Testis (tissue), 3 donors: ENCODE data around the gene MAD2L1BP. TPM values are rescaled to one million over a fixed set of nuclear protein-coding genes. Genes with fewer than 3 reads are reported as not detected.

Source experiments
- DNase-seq: peaks from one replicate; pipeline ENCODE4 v3.0.0-alpha.2; 2019
- H3K27ac ChIP-seq, 2 donors: fragments of 200-600 bp; sonication (generic); one replicate each; pipeline ENCODE4 v1.5.1; 2019
- H3K27me3 ChIP-seq: fragments of 200-600 bp; sonication (generic); one replicate; pipeline ENCODE4 v1.5.1; 2019
- H3K36me3 ChIP-seq: fragments of 200-600 bp; sonication (generic); one replicate; pipeline ENCODE4 v1.5.1; 2017; ENCODE audit warnings: low read depth; ENCODE audit errors: missing control alignments
- H3K4me1 ChIP-seq: fragments of 200-600 bp; sonication (generic); one replicate; pipeline ENCODE4 v1.5.1; 2019
- H3K4me3 ChIP-seq, 2 donors: fragments of 200-600 bp; sonication (generic); one replicate each; pipeline ENCODE4 v1.5.1; 2017 to 2019
- H3K9me3 ChIP-seq: fragments of 200-600 bp; sonication (generic); one replicate; pipeline ENCODE4 v1.5.1; 2017
- POLR2A ChIP-seq: fragments of 450-650 bp; IDR thresholded peaks from one replicate; pipeline ENCODE4 v1.6.1; 2017; ENCODE audit warnings: antibody characterized with exemption, mild to moderate bottlenecking, moderate library complexity
- WGBS, 2 donors: methylation state at CpG; one replicate each; pipeline ENCODE4 v1.1.5; 2018; 5-methylcytosine and 5-hydroxymethylcytosine counted together
- intact Hi-C: fragments of 100-400 bp; cut with DNase I; formaldehyde crosslinking; loops from one replicate; pipeline ENCODE4 v1.15.1; 2023; ENCODE audit warnings: low total_unique reads
- polyA plus RNA-seq: library from polyadenylated mRNA; stranded (reverse); fragments of 350-450 nt; fragmentation: Illumina TruSeq; extraction: RNeasy Lipid Tissue Mini Kit (QIAGEN cat#74804); gene quantifications from one replicate; pipeline ENCODE4 v1.2.3, GENCODE V29; 2014; ENCODE audit warnings: low read depth, low replicate concordance; ENCODE audit not compliant: insufficient read depth
- total RNA-seq, 2 donors: library from RNA; depleted of rRNA; stranded (reverse); fragments of >200 nt; gene quantifications; one replicate each; pipeline ENCODE4 v1.2.3, GENCODE V29; 2016
- TF ChIP-seq, protein P1 (sequence below), 3 experiments: fragments of 450-650 bp in 2 of 3; fragments of 200-600 bp in 1 of 3; sonication (generic) in 1 of 3; IDR thresholded peaks; one replicate each; pipeline ENCODE4 v1.5.1; 2016 to 2019; ENCODE audit warnings: antibody characterized with exemption in 3 of 3, mild to moderate bottlenecking in 2 of 3, moderate library complexity in 1 of 3

The MAD2L1BP gene
- total and polyA plus RNA-seq, 3 donors from 2014 or later = 38.3 to 42.4 (median 40.5) TPM

DNA sequence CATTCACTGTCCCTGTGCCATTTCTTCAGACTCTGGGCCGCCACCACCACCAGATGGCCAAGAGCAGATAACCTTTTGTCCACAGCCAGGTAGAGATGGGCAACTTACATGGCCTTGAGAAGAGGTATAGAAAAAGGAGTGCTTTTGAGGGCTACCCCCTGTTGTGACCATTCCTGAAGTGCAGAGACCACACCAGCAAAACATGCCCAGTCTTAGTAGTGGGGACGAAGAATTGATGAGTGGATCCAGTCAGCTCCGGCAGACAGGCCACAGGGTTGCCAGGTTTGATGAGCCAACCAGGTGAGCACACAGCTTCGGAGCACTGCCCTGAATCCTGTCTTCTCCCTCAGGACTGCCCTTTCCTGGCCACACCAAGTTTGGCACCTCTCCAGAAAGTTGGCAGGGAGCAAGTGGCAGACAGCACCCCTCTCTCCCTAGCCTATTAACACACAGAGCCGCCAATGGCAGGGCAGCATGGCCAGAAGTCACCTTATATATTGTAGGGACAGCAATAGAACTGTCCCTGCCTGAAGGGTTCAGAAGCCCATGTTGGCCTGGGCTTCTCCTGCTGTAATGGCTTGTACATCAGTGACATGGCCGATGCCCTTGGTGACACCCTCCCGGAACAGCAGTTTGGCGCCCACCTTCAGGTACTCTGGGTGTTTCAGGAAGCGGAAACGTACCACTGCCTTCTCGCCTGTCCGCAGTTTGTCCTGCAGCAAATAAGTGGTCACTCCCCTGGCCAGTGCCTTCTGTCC is 14.4 kb upstream of the MAD2L1BP start:
- Histone ChIP-seq H3K9me3 (no peaks in the 10 kb centered on the region), H3K27me3 (no peaks in the 10 kb centered on the region), H3K4me1 (no peaks in the 10 kb centered on the region), H3K36me3 (no peaks in the 10 kb centered on the region), H3K4me3 (no peak overlapping the region), H3K27ac (no peak overlapping the region)
- no peak for TF ChIP-seq POLR2A
- TF ChIP-seq, protein P1, sequence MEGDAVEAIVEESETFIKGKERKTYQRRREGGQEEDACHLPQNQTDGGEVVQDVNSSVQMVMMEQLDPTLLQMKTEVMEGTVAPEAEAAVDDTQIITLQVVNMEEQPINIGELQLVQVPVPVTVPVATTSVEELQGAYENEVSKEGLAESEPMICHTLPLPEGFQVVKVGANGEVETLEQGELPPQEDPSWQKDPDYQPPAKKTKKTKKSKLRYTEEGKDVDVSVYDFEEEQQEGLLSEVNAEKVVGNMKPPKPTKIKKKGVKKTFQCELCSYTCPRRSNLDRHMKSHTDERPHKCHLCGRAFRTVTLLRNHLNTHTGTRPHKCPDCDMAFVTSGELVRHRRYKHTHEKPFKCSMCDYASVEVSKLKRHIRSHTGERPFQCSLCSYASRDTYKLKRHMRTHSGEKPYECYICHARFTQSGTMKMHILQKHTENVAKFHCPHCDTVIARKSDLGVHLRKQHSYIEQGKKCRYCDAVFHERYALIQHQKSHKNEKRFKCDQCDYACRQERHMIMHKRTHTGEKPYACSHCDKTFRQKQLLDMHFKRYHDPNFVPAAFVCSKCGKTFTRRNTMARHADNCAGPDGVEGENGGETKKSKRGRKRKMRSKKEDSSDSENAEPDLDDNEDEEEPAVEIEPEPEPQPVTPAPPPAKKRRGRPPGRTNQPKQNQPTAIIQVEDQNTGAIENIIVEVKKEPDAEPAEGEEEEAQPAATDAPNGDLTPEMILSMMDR (IDR thresholded peaks at IDR 0.05) = no peak
- DNase-seq = peak; percentile 12
- 96 to 98% methylated on average over 8 to 12 of the region's 12 CpGs for WGBS, 2 donors
- intact Hi-C loops = no loop called here

DNA sequence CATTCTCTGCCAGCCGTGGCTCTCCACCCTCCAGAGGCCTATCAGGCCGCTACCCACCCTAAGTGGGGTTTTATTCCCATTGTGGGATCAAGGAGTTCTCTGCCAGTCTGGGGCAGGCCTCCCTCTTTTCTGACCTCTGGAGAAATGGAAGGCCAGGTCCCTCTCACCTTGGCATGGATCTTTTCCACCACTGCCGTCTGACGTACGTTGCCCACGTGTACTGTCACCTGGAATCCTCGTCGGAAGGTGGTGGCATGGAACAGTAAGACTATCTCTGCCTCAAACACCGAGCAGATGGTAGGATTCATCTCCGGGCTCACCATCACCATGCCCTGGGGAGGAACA is 13.8 kb upstream of the MAD2L1BP start:
- intact Hi-C loops = no loop called here
- Histone ChIP-seq H3K9me3 (no peaks in the 10 kb centered on the region), H3K4me3 (no peak overlapping the region), H3K4me1 (peaks cover 1% of the 10 kb centered on the region), H3K27ac (no peak overlapping the region), H3K27me3 (no peaks in the 10 kb centered on the region), H3K36me3 (no peaks in the 10 kb centered on the region)
- DNase-seq = no peak
- WGBS, 2 donors = 87 to 93% methylated on average over 10 of the region's 10 CpGs
- TF ChIP-seq POLR2A = no peak
- TF ChIP-seq, protein P1 (IDR thresholded peaks at IDR 0.05) = no peak

DNA sequence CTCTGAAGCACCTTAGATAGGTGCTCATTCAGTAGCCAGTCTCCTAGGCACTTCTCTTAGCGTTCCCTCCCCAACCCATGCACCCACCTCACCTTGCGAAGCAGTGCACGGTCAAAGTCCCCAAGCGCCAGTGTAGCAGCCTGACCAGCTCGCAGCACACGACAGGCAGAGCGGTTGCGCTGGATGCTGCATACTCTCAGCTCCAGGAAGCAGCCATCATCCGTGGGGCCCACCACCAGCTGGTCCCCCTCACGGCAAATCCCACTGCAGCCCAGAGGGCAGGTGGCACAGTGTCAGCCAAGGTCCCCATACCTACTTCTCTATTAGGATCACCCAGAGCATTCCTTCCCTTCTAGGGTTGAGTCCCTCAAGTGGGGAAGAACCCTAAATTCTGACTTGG is 13.1 kb upstream of the MAD2L1BP start:
- Histone ChIP-seq H3K27me3 (no peaks in the 10 kb centered on the region), H3K27ac (no peak overlapping the region), H3K36me3 (no peaks in the 10 kb centered on the region), H3K4me3 (no peak overlapping the region), H3K4me1 (peaks cover 9% of the 10 kb centered on the region), H3K9me3 (no peaks in the 10 kb centered on the region)
- TF ChIP-seq, protein P1 (IDR thresholded peaks at IDR 0.05) = no peak
- no peak for TF ChIP-seq POLR2A
- 91 to 94% methylated on average over 9 to 10 of the region's 10 CpGs for WGBS, 2 donors
- intact Hi-C loops = no loop called here
- DNase-seq = peak; percentile 7

DNA sequence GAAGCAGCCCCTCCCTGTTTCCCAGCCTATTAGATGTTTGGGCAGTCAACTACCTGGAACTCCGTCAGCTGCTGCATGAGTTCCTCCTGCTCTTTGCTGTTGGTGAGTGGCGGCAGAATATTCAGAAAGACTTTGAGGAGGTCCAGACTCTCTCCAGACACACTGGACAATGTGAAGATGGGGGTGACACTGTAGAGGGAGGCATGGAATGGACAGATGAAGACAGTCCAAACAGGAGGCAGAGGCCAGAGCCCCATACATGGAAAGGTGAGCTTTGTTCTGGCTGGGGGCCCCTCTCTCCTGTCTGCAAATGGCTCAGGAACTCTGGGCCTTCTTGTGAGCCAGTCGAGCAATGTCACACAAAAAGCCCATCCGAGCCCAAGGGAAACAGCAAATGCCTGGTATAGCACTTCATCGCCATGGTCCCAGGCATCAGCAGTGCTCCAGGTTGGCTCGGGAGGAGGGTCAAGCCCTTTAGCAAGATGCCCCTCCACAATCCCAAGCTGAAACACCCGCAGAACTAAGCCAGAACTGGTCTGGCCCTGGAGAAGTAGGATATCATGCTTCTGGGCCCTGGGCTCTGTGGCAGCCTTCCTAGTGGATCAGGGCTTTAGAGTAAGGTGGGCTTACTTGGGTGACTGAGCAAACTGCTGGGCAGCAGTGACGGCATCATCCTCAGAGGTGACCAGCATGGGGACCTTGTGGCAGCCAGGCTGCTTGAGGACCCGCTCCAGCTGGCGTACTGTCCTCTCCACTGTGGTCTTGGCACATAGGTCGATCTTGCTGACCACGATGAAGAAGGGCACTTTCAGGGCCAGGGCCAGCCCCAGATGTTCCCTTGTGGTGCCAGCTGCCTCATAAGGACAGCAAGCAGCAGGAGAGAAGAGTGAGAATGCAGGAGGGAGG is 11.5 kb upstream of the MAD2L1BP start:
- H3K36me3 ChIP-seq = no peaks in the 10 kb centered on the region
- no peak for TF ChIP-seq POLR2A
- TF ChIP-seq, protein P1 (IDR thresholded peaks at IDR 0.05) = no peak
- no peak overlapping the region for H3K4me3 ChIP-seq
- no peak overlapping the region for H3K27ac ChIP-seq
- H3K4me1 ChIP-seq = peaks cover 14% of the 10 kb centered on the region
- H3K9me3 ChIP-seq = no peaks in the 10 kb centered on the region
- H3K27me3 ChIP-seq = no peaks in the 10 kb centered on the region
- peak; percentile 12 for DNase-seq
- intact Hi-C loops = no loop called here
- 86 to 87% methylated on average over 3 to 12 of the region's 12 CpGs for WGBS, 2 donors
